HG03196 (cell line): Measurements from ENCODE around the gene ZNF362.

Experiments used
- ATAC-seq: cut with Tn5 transposase; IDR thresholded peaks from one replicate; pipeline ENCODE4 v1.9.1; 2021; ENCODE audit not compliant: unreplicated experiment

ZNF362 gene

DNA sequence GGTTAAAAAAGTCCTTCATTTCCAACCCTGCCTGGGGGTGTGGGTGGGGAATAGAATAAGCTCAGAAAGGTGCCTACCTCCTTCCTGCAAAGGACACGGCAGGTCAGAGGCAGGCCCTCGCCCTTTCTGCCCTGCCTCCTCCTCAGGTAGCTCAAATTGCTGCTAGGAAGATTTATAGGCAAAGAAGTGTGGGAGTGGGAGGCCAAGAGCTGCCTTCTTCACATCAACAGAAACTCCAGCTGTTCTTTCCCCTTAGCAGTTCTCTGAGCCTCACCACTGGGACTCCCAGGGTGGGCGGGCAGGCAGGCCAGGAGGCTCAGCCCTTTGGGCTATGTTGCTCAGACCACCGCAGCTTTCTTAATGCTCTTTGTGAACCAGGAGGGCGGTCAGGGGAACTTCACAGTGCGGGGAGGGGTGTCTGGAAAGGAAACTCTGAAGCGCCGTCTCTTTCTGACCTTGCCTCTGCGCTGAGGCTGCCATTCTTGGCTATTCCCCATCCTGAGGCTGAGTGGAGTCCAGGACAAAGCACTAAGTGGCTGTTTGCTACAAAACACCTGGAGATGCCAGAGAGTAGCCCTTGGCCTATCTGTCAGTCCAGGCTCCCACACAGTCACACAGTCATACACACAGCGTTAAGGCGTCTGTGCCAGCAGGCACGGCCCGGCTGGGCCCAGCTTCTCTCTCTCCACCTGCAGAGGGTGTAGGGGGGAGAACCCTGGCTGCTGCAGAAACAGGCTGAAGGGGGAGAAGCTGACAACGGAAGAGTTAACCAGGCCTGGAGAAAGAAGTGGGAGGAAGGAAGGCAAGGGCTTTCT, 67.6 kb downstream of the ZNF362 start:
- ATAC-seq = no peak

DNA sequence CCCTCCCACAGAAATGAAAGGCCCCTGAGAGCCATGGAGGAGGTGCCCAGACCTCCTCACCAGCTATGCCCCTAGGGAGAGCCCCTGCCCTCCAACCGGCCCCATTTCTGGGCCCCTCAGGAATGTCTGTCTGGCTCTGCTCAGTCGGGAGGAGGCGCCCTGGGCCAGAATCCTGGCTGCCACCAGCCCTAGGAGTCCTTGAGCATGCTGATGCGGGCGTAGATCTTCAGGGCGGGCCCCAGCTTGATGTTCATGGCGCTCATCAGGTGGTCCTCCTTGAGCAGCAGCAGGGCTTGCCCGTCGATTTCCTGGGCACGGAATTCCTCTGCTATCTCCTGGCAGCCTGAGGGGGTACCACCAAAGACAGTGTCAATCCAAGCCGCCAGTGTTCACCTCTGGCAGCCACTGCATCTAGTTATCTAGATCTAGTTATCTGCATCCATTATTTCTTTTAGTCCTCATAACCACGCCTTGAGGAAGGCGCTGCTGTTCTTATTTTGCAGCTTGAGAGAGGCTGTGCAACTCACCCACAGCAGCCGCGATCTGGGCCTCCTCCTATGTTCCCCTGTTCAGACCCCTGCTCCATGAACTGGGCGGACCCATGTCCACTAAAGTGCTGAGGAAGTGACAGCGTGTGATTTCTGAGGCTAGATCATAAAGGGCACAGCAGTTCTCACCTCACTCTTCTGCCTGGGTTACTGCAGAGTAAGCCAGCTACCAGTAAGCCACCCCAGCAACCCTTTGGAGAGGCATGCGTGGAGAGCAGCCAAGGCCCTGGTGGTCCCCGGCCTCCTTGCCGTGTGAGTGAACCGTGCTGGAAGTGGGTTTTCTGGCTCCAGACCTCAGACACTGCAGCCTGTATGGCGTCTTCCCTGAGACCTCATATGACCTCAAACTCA, 68.6 kb downstream of the ZNF362 start:
- ATAC-seq = no peak

DNA sequence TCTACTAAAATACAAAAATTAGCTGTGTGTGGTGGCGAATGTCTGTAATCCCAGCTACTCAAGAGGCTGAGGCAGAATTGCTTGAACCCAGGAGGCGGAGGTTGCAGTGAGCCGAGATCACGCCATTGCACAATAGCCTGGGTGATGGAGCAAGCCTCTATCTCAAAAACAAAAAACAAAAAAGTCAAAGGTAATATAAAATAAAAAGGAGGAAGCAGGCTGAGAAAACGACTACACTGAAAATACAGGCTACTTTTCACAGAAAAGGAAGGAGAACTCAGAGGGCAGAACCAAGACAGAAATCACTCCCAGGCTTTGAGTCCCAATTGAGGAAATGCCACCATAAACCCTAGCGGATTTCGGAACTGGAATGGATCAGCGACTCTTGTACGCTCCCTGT, 70.5 kb downstream of the ZNF362 start:
- no peak for ATAC-seq

DNA sequence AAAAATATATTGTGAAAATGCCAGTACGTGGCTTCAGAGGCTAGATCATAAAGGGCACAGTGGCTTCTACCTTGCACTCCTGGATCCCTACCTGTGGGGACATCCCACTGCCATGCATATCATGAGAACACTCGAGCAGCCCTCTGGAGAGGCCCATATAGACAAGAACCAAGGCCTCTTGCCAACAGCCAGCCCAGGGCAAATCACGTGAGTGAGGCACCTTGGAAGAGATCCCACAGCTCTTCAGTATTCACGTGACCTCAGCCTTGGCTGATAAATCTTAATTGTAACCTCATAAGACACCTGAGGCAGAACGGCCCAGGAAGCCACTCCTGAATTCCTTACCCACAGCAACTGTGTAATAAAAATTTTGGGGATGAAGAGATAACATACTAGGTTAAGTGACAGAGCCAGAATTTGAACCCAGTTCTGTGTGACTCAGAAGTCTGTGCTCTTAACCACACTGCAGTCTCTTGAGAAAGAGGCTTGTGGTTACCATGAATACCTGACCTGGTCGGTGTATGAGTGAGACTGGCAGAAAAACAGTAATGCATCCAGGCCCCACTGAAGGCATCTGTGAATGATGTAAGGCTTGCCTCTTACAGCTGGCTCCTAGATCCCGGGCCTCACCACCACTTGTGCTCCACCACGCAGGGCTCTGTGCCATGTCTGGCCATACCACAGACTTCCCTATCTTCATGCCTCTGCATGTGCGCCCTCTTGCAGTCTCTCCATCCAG, 71.5 kb downstream of the ZNF362 start:
- ATAC-seq = no peak

DNA sequence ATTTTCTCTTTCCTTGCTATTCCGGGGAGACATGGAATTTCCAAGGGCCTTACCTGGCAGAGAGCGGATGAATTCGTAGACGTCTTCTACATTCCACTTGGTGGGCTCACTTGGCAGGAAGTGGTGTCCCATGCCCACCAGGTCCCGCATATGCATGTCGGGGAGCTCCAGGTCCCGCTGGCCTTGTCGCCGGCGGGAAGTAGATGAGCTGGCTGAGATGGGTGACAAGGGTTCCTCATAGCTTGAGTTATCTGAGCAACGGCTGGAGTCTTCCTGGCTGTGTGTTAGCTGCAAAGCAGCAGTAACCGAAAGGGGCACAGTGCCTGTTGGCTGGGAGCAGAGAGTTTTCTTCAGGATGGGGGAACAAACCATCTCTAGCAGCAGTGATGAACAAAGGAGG, 72.5 kb downstream of the ZNF362 start:
- ATAC-seq = no peak

DNA sequence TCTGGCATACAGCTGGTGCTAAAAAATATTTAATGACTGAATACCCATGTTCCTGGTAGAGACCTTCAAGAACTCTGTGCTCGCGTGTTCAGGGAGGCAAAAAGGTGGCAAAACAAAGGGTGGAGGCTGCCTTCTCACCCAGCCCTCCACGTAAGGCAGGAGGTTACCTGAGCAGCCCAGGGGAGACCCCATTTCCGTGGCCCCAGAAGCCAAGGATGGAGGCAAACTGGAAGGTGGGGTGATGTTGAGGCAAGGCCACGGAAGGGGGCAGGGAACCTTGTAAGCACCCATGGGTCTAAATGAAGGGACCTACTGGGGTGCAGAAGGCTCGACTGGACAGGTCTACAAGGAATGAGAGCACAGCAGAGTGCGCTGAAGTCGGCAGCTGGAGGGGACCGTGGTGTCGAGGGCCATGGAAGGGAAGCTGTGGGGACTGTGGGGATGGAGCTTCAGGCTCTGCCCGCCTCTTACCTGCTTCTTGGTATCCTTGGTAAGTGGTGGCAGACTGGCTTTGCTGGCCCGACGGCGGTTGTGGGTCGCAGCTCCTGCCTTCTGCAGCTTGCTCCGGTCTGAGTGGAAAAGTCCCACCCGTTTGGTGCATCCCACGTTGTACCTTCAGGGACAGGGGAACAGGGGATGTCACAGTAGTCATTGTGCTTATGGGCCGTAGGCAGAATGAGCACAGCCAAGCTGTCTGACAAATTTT, 73.5 kb downstream of the ZNF362 start:
- ATAC-seq = no peak

DNA sequence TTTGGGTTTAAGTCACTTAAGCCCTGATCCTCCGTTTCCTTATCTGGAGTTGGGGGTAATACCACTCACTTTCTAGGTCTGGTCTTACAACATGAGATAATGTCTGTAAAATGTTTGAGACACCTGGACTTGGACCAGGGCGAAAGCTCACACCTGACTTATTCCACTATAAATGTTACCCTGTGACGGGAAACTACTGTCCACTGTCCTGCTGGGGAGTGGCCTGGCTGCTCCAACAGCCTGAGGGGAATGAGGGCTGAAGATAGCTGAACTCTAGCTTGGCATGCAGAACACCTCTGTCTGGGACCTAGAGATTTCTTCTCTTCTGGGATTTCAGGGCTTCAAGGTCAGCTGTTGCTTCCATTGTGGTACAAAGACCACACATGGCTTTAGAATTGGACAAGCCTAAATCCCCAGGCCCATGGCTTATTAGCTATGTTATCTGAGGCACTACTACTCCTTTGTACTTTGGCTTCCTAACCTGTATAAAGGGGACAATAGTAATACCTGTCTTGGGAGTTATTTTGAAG, 74.1 kb downstream of the ZNF362 start:
- no peak for ATAC-seq

DNA sequence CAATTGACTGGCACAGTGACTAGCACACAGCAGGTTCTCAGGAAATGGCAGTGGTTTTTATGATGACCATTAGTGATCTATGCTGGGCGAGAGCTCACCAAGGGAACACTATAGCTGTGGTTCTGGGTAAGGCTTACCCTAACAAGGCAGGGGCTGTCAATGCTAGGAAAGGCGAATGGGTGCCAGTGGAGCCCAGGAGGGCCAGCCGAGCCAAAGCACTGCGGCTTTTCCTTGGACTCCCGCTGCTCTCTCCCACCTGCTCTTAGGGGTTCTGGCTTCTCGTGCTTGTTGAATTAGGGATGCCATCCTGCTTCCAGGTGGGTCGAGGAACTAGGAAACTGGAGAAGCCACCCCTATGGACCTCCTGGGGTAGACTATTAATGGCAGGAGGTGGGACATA, 74.6 kb downstream of the ZNF362 start:
- ATAC-seq = no peak

DNA sequence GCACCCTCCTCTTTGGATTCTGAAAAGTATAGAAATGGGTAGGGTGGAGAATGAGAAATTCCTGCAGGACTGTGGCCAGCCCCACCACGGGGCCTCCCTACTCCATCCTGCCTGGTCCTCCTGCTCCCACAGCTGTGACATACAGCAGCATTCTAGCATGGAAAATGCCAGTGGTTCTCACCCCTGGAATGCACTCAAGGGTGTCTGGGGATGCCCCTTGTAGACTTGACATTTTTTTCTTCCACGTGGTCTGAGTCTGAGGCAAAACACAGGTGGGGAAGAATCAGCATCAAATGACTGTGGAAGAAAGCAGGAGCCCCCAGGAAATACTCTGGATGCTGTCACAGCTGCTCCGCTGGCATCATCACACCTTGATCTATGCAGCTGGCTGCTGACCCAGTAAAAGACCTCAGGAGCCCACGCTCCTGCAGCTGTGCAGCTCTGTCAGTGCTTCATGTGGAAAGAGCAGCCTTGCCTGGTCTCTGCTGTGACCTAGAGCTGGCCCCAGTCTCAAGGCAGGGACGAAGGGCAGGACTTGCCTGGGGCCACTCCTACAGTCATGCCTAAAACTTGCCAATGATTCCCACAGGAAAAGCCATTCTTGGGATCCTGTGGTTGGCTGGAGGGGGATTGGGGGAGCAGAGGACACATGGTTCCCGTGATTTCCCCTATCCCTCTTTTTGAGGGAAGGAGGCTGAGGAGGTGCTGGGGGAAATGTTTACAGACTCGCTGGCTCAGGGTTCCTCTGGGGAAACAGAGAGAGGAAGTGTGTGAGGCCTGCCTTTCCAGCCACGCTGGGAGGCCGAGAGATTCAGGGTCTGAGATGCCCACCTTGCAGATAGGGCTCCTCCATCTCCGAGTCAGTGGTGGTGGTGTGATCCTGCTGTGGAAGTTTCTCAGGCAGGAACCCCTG, 75.4 kb downstream of the ZNF362 start:
- no peak for ATAC-seq

DNA sequence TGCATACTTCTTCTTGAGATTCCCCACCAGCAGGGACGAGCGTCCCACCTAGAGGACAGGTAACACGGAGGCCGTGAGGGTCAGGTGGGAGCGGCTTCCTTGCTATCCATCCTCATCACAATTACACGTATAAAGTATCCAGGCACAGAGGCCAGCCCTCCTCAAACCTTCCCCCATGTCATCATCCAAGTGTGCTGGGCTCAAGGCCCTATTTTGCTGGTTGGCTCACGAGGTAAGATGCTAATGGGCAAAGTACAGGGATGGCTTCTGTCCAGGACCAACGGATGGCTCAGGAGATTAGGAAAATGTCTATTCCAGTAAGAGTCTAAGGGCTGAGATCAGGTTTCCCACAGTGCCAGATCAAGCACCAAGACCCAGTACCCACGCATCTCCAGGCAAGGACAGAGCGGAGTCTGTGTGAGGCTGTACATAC, 76.1 kb downstream of the ZNF362 start:
- ATAC-seq = no peak

DNA sequence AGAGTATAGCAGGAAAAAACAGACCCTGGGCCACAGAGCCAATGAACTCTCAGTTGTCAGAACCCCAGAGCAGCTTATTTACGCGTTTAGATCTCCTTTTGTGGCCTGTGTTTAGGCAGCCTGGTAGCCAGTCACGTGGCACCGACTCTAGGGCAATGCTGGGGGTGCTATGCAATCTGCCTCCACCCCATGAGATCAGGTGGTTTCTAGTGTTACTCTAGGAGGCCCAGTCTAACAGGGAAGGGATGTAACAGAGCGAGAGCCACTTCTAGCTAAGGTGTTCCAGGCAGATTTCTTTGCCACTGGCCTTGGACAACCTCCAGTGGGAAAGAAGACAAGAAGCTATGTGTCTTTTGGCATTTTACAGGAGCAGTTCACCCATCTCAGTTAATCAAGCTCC, 76.6 kb downstream of the ZNF362 start:
- ATAC-seq = no peak

DNA sequence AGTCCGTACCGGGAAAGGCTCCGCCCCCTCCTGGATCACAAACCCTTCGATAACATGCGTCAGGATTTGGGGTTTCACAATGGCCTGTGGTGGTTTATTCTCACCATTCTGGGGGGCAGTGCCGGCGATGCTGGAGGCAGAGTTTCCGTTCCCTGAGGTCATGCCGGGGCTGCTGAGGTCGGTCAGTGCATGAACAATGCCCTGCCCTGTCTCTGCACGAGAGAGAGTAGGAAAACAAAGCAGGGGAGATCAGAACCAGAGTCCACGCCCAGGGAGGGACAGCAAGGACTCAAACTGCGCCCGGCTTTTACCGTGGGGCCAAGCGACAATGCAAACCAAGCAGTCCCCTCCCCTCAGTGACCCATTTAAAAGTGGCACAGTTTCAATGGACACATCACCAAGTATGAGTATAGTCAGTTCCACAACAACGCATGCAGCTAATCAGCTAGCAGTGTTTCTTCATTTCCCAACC, 77.8 kb downstream of the ZNF362 start:
- ATAC-seq = no peak

DNA sequence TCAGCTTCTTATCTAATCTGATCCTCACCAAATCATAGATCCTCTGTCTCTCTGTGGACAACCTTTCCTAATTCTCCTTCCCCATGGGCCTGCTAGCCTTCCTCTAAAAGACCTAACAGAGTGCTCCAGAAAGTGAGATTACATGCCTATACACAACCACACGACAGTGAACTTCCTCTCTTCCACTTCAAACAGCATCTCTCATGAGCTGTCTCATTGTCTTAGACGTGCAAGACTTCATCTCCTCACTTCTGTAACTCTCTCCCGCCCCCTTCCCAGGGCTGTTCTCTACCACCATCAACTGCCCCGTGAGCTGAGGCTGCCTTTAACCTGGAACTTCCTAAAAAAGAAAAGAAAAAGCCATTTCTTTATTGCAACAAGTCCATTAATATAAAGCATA, 78.7 kb downstream of the ZNF362 start:
- no peak for ATAC-seq

DNA sequence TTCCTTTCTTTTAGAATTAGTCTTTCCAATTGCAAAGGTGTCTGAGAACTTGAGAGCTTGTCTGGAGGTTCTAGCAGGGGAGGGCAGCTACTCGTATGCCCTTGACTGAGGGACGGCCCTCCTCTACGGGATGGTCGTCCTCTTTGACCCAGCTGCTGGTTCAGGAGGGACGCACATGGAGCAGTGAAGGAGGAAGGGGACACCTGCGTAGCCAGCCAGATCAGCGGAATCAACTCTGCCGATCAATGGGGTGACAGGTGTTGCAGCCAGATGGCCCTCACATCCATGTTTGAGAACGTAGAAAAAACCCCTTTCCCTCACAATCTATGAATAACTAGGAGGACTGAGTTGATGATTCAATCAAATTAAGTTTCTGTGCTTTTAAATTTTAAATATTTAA, 80.3 kb downstream of the ZNF362 start:
- ATAC-seq = no peak

DNA sequence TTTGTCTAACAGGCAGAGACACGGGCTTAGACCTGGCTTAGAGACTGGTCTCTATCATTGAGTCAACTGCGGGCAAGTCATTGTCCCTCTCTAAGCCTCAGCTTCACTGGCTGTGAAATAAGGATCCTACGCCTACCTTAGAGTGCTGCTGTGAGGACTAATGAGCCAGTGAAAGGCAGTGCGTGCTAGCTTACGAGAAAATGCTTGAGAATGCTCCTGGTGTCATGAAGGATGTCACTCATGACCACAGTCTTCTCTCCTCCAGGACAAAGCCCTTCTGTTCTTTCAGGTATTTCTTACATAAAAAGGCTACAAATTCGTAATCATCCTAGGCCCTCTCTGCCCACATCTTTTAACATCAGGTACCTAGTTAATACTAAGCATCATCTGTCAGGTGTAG, 81.1 kb downstream of the ZNF362 start:
- no peak for ATAC-seq

DNA sequence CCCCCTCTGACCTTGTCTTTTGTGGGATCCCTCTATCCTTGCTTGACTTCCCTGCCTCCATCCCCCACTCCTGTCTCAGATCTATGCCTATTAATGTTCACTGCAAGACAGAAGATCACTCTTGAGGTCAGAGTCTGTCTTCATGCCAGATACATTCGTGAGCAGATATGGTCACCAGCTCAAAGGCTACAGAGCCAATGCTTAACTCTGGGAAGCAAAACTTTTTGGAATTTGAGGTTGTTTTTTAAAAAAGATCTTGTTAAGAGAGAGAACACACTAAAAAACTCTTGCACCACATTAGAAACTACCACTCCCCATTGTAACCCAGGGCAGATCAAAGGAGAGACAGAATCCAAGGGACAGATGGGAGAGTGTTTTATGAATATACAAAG, 81.8 kb downstream of the ZNF362 start:
- no peak for ATAC-seq

DNA sequence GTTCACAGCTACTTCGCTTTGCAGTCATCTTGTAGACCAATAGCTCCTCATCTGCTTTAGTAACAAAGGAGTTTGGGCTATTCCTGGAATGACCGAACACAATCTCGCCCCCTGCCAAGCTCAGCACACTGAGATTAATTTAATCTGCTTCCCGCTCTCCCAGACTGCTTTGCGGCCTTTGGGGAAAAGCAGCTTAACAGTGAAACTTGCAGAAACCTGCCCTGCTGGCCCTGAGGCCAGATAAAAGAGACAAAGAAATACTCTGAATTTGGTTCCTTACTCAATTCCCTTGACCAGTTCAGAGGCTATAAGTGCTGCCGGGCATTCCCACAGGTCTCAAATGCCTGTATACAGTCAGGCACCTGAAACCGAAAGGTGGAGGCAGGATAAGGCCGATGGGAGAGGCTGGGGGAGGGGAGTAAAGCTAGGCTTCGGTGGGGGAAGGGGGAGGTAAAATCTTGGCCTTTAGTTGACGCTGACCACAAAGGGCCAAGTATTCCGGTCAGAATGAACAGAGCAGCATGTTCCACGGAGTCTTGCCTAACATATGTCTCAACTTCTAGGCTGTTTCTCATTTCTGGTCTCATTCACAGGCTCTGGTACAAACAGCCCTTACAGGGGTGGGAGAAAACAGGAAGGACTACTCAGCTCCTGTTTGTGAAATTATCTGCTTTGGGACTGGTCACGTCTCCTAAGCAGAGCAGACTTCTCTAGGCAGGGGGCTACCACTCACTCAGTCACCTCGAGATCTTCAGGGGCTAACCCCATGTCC, 82.3 kb downstream of the ZNF362 start:
- ATAC-seq = no peak

DNA sequence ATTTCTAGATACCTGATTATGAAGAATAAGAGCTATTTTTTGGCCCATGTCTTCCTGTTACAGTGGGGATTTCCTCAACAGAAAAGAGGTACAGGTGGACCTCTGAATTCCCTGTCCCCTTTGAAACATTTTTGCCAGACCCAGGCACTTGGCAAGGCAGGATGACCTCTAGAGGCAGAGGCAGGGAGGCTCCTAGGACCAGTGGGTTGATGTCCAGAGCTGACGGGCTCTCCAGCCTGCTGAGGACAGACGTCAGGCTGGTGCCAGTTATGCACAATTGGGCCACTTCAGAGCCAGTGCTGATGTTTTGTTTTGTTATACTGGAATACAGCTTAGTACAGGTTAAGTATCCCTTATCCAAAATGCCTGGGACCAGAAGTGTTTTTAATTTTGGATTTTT, 83.1 kb downstream of the ZNF362 start:
- ATAC-seq = no peak

DNA sequence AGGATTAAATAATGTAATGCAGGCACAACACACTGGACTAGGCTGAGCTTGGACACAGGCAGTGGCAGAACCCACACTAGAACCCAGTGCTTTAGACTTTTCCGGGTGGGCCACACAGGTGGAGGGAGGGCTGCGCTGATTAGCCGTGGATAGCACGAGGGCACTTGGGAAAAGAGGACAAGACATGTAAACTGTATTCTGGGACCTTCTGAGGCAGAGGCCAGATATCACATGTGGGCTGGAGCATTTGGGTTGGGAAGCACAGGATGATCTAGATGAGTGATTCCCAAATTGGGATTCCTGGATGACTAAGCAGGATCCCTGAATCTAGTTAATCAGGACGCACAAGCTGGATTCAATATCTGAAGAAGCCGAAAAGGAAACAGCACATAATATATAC, 84.9 kb downstream of the ZNF362 start:
- ATAC-seq = no peak
